Smooth muscle cell (in vitro differentiated cells): ENCODE data around the gene PPP1R14D. TPM values are rescaled to one million over a fixed set of nuclear protein-coding genes. Genes with fewer than 3 reads are reported as not detected.

ENCODE experiments used
- DNase-seq: peaks from one replicate; lab custom pipeline; 2025; ENCODE audit not compliant: unreplicated experiment; lab: John Stamatoyannopoulos, UW
- H2AFZ ChIP-seq: fragments of 200-600 bp; sonication (generic); 2 replicates; pipeline ENCODE4 v1.6.0; 2016; ENCODE audit warnings: antibody characterized with exemption, low read depth, mild to moderate bottlenecking
- H3F3A ChIP-seq: fragments of 200-600 bp; sonication (generic); 2 replicates; pipeline ENCODE4 v1.6.0; 2017; ENCODE audit warnings: antibody characterized with exemption, low read depth
- H3K27ac ChIP-seq: fragments of 200-600 bp; sonication (generic); 2 replicates; pipeline ENCODE4 v1.5.1; 2016; ENCODE audit warnings: low read depth, mild to moderate bottlenecking
- H3K27me3 ChIP-seq: fragments of 200-600 bp; sonication (generic); 2 replicates; pipeline ENCODE4 v1.6.1; 2016; ENCODE audit warnings: low read depth, mild to moderate bottlenecking
- H3K36me3 ChIP-seq: fragments of 200-600 bp; sonication (generic); 2 replicates; pipeline ENCODE4 v1.5.1; 2016; ENCODE audit warnings: low read depth
- H3K4me1 ChIP-seq: fragments of 200-600 bp; sonication (generic); 2 replicates; pipeline ENCODE4 v1.5.1; 2016; ENCODE audit warnings: low read depth
- H3K4me2 ChIP-seq: fragments of 200-600 bp; sonication (generic); 2 replicates; pipeline ENCODE4 v1.6.0; 2016; ENCODE audit warnings: mild to moderate bottlenecking
- H3K4me3 ChIP-seq: fragments of 200-600 bp; sonication (generic); 2 replicates; pipeline ENCODE4 v1.5.1; 2016; ENCODE audit warnings: mild to moderate bottlenecking
- H3K79me2 ChIP-seq: fragments of 200-600 bp; sonication (generic); 2 replicates; pipeline ENCODE4 v1.6.0; 2016; ENCODE audit warnings: low read depth, mild to moderate bottlenecking
- H3K9ac ChIP-seq: fragments of 200-600 bp; sonication (generic); 2 replicates; pipeline ENCODE4 v1.6.0; 2016; ENCODE audit warnings: low read depth
- H3K9me3 ChIP-seq: fragments of 200-600 bp; sonication (generic); replicated peaks from 2 replicates; pipeline ENCODE4 v1.5.1; 2016; ENCODE audit warnings: low read depth
- H4K20me1 ChIP-seq: fragments of 200-600 bp; sonication (generic); 2 replicates; pipeline ENCODE4 v1.6.0; 2016; ENCODE audit warnings: low read depth
- CTCF ChIP-seq: fragments of 200-600 bp; sonication (generic); IDR thresholded peaks from 2 replicates; pipeline ENCODE4 v1.5.1; 2017; ENCODE audit warnings: borderline replicate concordance, mild to moderate bottlenecking, antibody characterized with exemption; ENCODE audit not compliant: insufficient read depth, poor library complexity, severe bottlenecking
- WGBS: methylation state at CpG from one replicate; pipeline ENCODE4 v1.1.7; 2016; ENCODE audit warnings: low lambda C conversion rate; 5-methylcytosine and 5-hydroxymethylcytosine counted together
- polyA plus RNA-seq: library from polyadenylated mRNA; unstranded; fragments of >200 nt; fragmentation: Nextera tagmentation; extraction: Ambion mirVana; gene quantifications from 2 replicates; pipeline ENCODE4 v1.2.1, GENCODE V29; 2016
- total RNA-seq: library from RNA; depleted of rRNA; stranded (reverse); fragments of >200 nt; gene quantifications from 2 replicates; pipeline ENCODE4 v1.2.3, GENCODE V29; 2014

Gene PPP1R14D
- total and polyA plus RNA-seq, 2 experiments from 2014 or later, result not detected

GRCh38 chr15:40807888-40808461 lies 20.5 kb downstream of the PPP1R14D start:
- peak overlapping the region; percentile 82 for H3K4me2 ChIP-seq
- H3F3A ChIP-seq, result no peaks in the 10 kb centered on the region
- WGBS, result 55% methylated on average over 19 of the region's 19 CpGs
- peaks cover 6% of the 10 kb centered on the region for H3K4me1 ChIP-seq
- no peaks in the 10 kb centered on the region for H3K9me3 ChIP-seq
- peak overlapping the region; percentile 99 for H2AFZ ChIP-seq
- H3K9ac ChIP-seq, result no peak overlapping the region
- H3K4me3 ChIP-seq, result peak overlapping the region; percentile 88
- H3K27ac ChIP-seq, result no peak overlapping the region
- TF ChIP-seq CTCF, result no peak
- peaks cover 3% of the 10 kb centered on the region for H4K20me1 ChIP-seq
- H3K36me3 ChIP-seq, result no peaks in the 10 kb centered on the region
- peaks cover 32% of the 10 kb centered on the region for H3K79me2 ChIP-seq
- no peaks in the 10 kb centered on the region for H3K27me3 ChIP-seq
- no peak for DNase-seq

- peak; percentile 75 for DNase-seq
- Histone ChIP-seq H3K36me3 (no peaks in the 10 kb centered on the region), H3F3A (no peaks in the 10 kb centered on the region), H3K9me3 (no peaks in the 10 kb centered on the region), H3K4me3 (peak within 1 kb of the TSS; percentile 88), H3K79me2 (peaks cover 33% of the 10 kb centered on the region), H4K20me1 (peaks cover 10% of the 10 kb centered on the region), H2AFZ (peak within 1 kb of the TSS; percentile 99), H3K9ac (peak within 1 kb of the TSS; percentile 73), H3K4me1 (peaks cover 6% of the 10 kb centered on the region), H3K4me2 (peak within 1 kb of the TSS; percentile 82), H3K27ac (peak within 1 kb of the TSS; percentile 49), H3K27me3 (no peaks in the 10 kb centered on the region)
- WGBS, result under 1% methylated on average over 55 of the region's 64 CpGs
- TF ChIP-seq CTCF, result no peak
Measured at GRCh38 chr15:40807028-40807887, 21.2 kb downstream of the PPP1R14D start, which contains the start of the genes DNAJC17 and ZFYVE19. TSS of gene DNAJC17 (minus strand) at chr15:40807473. CDS start at chr15:40807446, 27 bp downstream. TSS of gene ZFYVE19 (plus strand) at chr15:40807089. CDS start at chr15:40807590, 501 bp downstream.

- peaks cover 6% of the 10 kb centered on the region for H3K4me1 ChIP-seq
- no peaks in the 10 kb centered on the region for H3K36me3 ChIP-seq
- H3K79me2 ChIP-seq, result peaks cover 33% of the 10 kb centered on the region
- peak overlapping the region; percentile 88 for H3K4me3 ChIP-seq
- no peaks in the 10 kb centered on the region for H3F3A ChIP-seq
- H3K9me3 ChIP-seq, result no peaks in the 10 kb centered on the region
- peak overlapping the region; percentile 73 for H3K9ac ChIP-seq
- DNase-seq, result no peak
- H3K27me3 ChIP-seq, result no peaks in the 10 kb centered on the region
- H3K27ac ChIP-seq, result peak overlapping the region; percentile 49
- H3K4me2 ChIP-seq, result peak overlapping the region; percentile 82
- no peak for TF ChIP-seq CTCF
- H4K20me1 ChIP-seq, result peaks cover 14% of the 10 kb centered on the region
- 0% methylated on average over 2 of the region's 2 CpGs for WGBS
- H2AFZ ChIP-seq, result peak overlapping the region; percentile 99
Measured at GRCh38 chr15:40806672-40807027, 21.9 kb downstream of the PPP1R14D start.
